Ecto neural progenitor cell (in vitro differentiated cells): Measurements from ENCODE around the gene GPR152.
"Not testable (repeated sequence)": the region's sequence is repeated elsewhere in the genome, so short reads cannot be mapped to it uniquely, and the experiment has no call there.

Experiments used
- DNase-seq: peaks from one replicate; pipeline ENCODE4 v3.0.0-alpha.2; 2018; ENCODE audit warnings: low spot score

The GPR152 gene

DNA sequence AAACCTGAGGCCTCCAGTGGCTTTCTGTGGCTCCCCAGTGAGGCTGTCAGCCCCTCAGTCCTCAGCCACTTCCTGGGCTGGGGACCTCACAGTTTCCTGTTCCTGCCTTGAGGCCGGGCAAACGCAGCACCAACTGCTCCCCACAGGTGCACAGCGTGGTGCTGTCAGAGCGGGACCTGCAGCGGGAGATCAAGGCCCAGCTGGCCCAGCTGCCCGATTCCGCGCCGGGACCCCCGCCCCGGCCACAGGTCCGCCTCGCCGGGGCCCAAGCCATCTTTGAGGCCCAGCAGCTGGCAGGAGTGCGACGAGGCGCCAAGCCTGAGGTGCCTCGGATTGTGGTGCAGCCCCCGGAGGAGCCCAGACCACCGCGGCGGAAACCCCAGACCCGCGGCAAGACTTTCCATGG lies 43.3 kb downstream of the GPR152 start:
- no peak for DNase-seq

DNA sequence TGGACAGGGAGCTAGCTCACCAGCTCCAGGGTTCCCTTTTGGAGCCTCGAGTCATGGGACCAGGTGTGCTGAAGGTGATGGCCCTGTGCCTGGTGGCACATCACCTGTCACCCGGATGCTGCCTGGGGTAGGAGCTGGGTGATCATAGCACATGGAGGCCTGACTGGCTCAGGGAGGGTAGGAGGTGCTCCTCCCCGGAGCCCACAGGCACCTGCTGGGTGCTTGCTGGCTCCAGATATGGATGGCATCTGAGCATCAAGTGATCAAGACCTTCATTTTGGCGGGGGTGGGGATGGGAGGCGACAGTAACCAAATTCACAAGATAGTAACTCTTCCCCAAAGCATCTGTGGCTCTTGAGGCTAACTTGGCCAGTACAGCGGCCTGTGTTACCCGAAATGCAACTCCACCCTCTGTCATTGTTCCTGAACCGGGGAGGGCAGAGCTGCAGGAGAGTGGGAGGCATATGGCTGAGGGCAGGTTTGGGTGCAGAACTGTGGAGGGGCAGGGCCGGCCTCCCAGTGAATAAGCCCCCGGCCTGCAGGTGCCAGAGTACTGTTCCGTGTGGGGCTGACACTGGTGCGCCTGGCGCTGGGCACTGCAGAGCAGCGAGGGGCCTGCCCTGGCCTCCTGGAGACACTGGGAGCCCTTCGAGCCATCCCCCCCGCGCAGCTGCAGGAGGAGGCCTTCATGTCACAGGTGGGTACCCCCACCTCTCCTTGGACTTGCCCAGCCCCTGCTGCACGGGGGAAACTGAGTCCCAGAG lies 43.9 kb downstream of the GPR152 start:
- no peak for DNase-seq

GRCh38 chr11:67407688-67408163 lies 44.8 kb downstream of the GPR152 start:
- DNase-seq = no peak

DNA sequence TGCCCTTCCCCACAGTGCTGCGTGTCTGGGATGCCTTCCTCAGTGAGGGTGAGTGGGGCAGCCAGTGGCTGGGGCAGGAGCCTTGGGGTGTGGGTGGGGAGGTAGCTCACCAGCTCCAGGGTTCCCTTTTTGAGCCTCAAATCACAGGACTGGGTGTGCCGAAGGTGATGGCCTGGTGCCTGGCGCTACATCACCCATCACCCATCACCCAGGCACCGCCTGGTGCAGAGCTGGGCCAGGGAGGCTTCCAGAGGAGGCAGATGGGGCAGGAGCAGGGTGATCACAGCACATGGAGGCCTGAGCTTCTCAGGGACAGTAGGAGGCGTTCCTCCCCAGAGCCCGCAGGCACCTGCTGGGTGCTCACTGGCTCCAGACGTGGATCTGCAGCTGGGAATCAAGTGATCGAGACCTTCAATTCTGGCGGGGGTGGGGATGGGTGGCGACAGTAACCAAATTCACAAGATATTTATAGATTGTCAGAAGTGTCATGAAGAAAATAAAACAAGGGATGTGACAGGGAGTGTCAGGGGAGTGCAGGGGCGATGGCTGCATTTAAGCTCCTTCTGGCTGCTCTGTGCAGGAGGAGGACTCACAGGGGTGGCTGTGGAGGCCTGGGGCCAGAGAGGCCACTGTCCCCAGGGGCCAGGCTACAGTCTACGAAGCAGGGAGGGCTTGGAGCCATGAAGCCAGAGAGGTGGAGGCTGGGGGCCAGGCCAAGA lies 45.4 kb downstream of the GPR152 start:
- no peak for DNase-seq

GRCh38 chr11:67406420-67406968 lies 46.0 kb downstream of the GPR152 start:
- no peak for DNase-seq

DNA sequence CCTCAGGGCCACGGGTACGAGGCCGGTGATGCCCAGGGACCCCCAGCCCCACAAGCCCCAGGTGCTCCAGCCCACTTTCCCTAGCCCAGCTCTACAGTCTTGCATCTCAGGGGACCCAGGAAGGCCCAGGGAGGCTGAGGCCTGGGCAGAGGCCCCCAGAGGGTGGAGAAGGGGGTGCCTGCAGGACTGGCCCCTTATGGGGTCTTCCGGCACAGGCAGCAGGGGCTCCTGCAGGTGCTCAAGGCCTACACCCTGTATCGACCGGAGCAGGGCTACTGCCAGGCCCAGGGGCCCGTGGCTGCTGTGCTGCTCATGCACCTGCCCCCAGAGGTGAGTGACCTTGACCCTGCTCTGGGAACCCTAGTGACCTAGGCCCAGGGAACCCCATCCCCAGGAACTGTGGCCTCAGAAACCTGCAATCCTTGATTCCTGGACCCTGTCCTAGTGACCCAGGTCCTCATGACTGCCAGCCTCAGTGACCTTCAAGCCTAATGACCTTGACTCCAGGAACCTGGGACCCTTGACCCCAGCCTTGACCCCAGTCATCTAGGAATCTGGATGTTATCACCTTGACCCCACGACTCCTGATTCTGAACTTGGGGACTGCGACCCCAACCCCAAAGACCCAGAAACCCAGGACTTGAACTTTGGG lies 46.7 kb downstream of the GPR152 start:
- no peak for DNase-seq

- DNase-seq = no peak
Observed at GRCh38 chr11:67405196-67405567, 47.3 kb downstream of the GPR152 start.

GRCh38 chr11:67404515-67405195 lies 47.9 kb downstream of the GPR152 start:
- DNase-seq = no peak

DNA sequence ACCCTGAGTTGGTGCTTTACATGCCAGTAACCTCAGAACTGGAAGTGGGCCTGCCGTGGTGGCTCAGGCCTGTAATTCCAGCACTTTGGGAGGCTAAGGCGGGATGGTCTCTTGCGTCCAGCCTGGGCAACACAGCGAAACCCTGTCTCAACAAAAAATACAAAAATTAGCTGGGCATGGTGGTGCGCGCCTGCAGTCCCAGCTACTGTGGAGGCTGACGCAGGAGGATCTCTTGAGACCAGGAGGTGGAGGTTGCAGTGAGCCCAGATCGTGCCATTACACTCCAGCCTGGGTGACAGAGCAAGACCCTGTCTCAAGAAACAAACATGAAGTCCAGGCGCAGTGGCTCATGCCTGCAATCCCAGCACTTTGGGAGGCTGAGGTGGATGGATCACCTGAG lies 49.4 kb downstream of the GPR152 start:
- not testable (repeated sequence) for DNase-seq

DNA sequence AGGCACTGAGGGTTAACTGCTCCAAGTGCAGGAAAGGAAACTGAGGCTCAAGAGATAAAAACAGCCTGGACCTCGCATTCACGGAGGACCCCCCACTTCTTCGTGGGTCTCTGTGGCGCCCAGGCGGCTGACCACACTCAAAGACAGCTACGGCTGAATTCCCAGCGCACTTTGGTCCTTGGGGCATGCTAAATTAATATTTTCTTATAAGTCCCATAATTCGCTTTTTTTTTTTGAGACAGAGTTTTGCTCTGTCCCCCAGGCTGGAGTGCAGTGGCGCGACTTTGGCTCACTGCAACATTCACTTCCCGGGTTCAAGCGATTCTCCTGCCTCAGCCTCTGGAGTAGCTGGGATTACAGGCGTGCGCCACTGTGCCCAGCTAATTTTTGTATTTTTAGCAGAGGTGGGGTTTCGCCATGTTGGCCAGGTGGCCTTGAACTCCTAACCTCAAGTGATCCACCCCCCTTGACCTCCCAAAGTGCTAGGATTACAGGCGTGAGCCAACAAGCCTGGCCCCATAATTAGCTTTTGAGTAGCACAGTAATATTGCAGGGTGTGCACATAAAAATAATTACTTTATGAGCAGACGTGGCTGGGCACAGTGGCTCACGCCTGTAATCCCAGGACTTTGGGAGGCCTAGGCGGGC lies 50.2 kb downstream of the GPR152 start:
- DNase-seq = not testable (repeated sequence)

GRCh38 chr11:67401495-67402191 lies 50.9 kb downstream of the GPR152 start, which contains the start of gene PPP1CA:
Gene PPP1CA, minus strand, starts transcription at chr11:67401858. Its CDS starts 76 bp downstream, at chr11:67401782.
- peak; percentile 95 for DNase-seq
